ENCODE data around the gene DIP2C. TPM values are rescaled to one million over a fixed set of nuclear protein-coding genes. Genes with fewer than 3 reads are reported as not detected.

The DIP2C gene
- total RNA-seq, 4 donors from 2014 or later = 2.4 to 14.9 (median 6.1) TPM

GRCh38 chr10:287026-287709, 402.3 kb downstream of the DIP2C start:
- no peak for TF ChIP-seq POLR2A (IDR thresholded peaks at IDR 0.05)
- no peak for TF ChIP-seq CTCF (IDR thresholded peaks at IDR 0.05)
- Histone ChIP-seq H3K4me1 (no peaks in the 10 kb centered on the region), H3K4me3 (no peak overlapping the region), H3K9me3 (no peaks in the 10 kb centered on the region), H3K27ac (no peak overlapping the region), H3K36me3 (peaks cover 0 to 92% (median 8%) of the 10 kb centered on the region in 3 donors), H3K27me3 (no peaks in the 10 kb centered on the region)
- DNase-seq = no peak
- 63 to 81% methylated on average over 4 of the region's 4 CpGs for WGBS, 2 donors
- intact Hi-C loops (cut with DNase I) = no loop called here

DNA sequence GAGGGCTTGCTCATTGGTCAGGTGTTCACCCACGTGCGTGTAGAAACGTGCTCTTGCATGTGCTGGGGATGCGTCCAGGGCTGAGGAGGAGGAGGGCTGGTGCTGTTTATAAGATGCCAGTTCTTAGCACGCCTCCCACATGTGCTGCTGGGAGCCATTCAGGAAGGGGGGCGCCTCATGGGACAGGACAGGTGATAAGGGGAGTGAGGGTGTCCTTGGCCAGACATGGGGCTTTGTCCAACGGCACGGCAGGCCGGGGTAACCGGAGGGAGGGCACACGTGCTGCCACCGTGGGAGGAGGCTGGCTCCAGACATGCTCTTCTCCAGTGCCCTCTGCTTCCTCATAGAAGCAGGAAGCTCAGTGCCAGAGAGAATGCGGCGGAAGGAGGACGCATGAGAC, 404.3 kb downstream of the DIP2C start:
- intact Hi-C loops (cut with DNase I) = no loop called here
- Histone ChIP-seq H3K4me3 (no peak overlapping the region), H3K9me3 (no peaks in the 10 kb centered on the region), H3K27ac (no peak overlapping the region), H3K4me1 (no peaks in the 10 kb centered on the region), H3K27me3 (no peaks in the 10 kb centered on the region), H3K36me3 (peaks cover 0 to 94% (median 8%) of the 10 kb centered on the region in 3 donors)
- WGBS, 2 donors = 57 to 71% methylated on average over 6 to 8 of the region's 15 CpGs
- TF ChIP-seq POLR2A (IDR thresholded peaks at IDR 0.05) = no peak
- no peak for TF ChIP-seq CTCF (IDR thresholded peaks at IDR 0.05)
- no peak for DNase-seq

- WGBS, 2 donors = 71 to 83% methylated on average over 6 to 7 of the region's 7 CpGs
These were observed 405.5 kb downstream of the DIP2C start for GRCh38 chr10:283916-284356.

DNA sequence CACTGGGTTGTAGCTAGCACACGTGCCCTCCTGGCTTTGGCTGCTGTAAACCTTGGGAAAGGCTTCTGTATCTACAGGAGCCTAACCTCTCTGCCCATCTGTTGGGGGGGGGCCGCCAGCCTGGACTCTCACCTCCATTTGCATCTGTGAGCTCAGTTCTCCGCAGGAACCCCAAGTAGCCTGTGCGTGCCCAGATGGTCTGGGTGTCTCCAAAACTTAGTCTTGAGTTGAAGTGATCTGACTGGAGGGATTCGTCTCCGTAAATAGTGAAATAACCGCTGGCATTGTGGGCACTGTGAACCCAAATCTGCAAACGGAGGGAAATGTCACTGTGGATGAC, 406.4 kb downstream of the DIP2C start:
- TF ChIP-seq POLR2A (IDR thresholded peaks at IDR 0.05) (no peak), CTCF (IDR thresholded peaks at IDR 0.05) (no peak)
- Histone ChIP-seq H3K9me3 (no peaks in the 10 kb centered on the region), H3K4me1 (no peaks in the 10 kb centered on the region), H3K27me3 (no peaks in the 10 kb centered on the region), H3K27ac (no peak overlapping the region), H3K36me3 (peaks cover 0 to 94% (median 8%) of the 10 kb centered on the region in 3 donors), H3K4me3 (no peak overlapping the region)
- 87 to 88% methylated on average over 7 of the region's 8 CpGs for WGBS, 2 donors
- intact Hi-C loops (cut with DNase I) = no loop called here
- DNase-seq = no peak

More at GRCh38 chr10:283916-284356, 405.5 kb downstream of the DIP2C start:
- Histone ChIP-seq H3K36me3 (peaks cover 0 to 96% (median 8%) of the 10 kb centered on the region in 3 donors), H3K27me3 (no peaks in the 10 kb centered on the region), H3K27ac (no peak overlapping the region), H3K9me3 (no peaks in the 10 kb centered on the region), H3K4me1 (no peaks in the 10 kb centered on the region), H3K4me3 (no peak overlapping the region)
- TF ChIP-seq CTCF (IDR thresholded peaks at IDR 0.05) = no peak
- no peak for DNase-seq
- intact Hi-C loops (cut with DNase I) = no loop called here

GRCh38 chr10:282294-283139, 407.0 kb downstream of the DIP2C start:
- no peaks in the 10 kb centered on the region for H3K9me3 ChIP-seq
- WGBS, 2 donors = 74 to 75% methylated on average over 3 to 4 of the region's 7 CpGs
- no peak overlapping the region for H3K27ac ChIP-seq
- TF ChIP-seq CTCF (IDR thresholded peaks at IDR 0.05) = no peak
- TF ChIP-seq POLR2A (IDR thresholded peaks at IDR 0.05) = no peak
- intact Hi-C loops (cut with DNase I) = no loop called here
- no peak overlapping the region for H3K4me3 ChIP-seq
- DNase-seq = no peak
- H3K4me1 ChIP-seq = no peaks in the 10 kb centered on the region
- H3K36me3 ChIP-seq = peaks cover 0 to 96% (median 8%) of the 10 kb centered on the region in 3 donors
- H3K27me3 ChIP-seq = no peaks in the 10 kb centered on the region
